T-helper 22 cell (primary cell): Measurements from ENCODE around the gene BHLHE40.
A peak's percentile ranks its signal among the peaks of the same experiment; 100 is the strongest.
"Not testable (repeated sequence)": the region's sequence is repeated elsewhere in the genome, so short reads cannot be mapped to it uniquely, and the experiment has no call there.

ENCODE experiments used
- DNase-seq: peaks from one replicate; pipeline ENCODE4 v3.0.0-alpha.2; 2020; ENCODE audit warnings: low read depth

BHLHE40 gene

DNA sequence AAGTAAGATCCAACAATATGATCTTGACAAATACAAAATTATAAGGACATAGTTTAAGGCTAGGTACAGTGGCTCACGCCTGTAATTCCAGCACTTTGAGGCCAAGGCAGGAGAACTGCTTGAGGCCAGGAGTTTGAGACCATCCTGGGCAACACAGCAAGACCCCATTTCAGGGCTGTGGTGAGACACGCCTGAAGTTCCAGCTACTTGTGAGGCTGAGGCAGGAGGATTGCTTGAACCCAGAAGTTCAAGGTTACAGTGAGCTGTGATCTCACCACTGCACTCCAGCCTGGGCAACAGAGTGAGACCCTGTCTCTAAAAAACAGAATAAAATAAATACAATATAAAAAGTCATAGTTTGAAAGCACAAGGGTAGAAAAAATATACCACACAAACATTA is 17.4 kb upstream of the BHLHE40 start:
- not testable (repeated sequence) for DNase-seq

DNA sequence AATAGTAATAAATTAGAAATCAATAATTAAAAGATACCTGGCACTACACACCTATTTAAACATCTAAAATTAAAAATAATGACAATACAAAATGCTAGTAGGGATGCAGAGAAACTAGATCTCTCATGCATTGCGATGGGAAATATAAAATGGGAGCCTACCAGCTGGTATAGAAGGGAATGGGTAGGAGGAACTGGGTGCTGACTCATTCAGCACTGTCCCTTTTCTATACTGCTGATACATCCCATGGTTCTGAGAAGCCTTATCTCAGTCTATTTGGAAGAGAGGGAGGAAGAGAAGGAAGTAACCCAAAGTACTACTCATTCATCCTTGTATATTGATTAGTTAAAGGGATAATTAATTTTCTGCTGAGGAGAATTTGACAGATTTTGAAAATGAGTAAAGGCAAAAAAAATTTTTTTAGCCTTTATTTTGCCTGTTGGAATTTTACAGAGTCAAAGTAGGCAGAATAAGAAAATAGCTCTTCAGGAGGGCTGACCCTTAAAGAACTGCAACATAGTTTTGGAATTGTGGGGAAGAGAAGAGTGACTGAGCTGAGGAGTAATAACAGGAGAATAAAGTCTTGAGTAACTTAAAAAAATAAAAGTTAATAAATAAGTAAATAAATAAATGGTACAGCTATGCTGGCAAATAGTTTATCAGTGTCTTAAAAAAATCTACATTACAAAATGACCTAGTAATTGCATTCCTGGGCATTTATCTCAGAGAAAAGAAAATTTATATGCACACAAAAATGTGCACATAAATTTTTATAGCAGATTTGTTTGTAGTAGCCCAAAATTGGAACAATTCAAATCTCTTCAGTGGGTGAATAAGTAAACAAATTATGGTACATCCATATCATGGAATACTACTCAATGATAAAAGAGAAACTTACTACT is 15.3 kb upstream of the BHLHE40 start:
- no peak for DNase-seq

DNA sequence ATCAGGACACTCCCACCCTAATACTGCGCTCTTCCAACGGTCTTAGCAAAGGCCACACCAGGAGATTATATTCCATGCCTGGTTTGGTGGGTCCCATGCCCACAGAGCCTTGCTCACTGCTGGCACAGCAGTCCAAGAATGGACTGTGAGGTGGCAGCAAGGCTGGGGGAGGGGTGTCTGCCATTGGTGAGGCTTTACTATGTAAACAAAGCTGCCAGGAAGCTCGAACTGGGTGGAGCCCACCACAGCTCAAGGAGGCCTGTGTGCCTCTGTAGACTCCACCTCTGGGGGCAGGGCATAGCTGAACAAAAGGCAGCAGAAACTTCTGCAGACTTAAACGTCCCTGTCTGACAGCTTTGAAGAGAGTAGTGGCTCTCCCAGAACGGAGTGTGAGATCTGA is 13.2 kb upstream of the BHLHE40 start:
- DNase-seq: not testable (repeated sequence)

DNA sequence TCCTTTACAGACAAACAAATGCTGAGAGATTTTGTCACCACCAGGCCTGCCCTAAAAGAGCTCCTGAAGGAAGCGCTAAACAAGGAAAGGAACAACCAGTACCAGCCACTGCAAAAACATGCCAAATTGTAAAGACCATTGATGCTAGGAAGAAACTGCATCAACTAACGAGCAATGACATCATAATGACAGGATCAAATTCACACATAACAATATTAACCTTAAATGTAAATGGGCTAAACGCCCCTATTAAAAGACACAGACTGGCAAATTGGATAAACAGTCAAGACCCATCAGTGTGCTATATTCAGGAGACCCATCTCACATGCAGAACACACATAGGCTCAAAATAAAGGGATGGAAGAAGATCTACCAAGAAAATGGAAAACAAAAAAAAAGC is 11.6 kb upstream of the BHLHE40 start:
- not testable (repeated sequence) for DNase-seq

DNA sequence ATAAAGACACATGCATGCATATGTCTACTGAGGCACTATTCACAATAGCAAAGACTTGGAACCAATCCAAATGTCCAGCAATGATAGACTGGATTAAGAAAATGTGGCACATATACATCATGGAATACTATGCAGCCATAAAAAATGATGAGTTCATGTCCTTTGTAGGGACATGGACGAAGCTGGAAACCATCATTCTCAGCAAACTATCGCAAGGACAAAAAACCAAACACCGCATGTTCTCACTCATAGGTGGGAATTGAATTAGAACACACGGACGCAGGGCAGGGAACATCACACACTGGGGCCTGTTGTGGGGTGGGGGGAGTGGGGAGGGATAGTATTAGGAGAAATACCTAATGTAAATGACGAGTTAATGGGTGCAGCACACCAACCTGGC is 7.8 kb upstream of the BHLHE40 start:
- not testable (repeated sequence) for DNase-seq

DNA sequence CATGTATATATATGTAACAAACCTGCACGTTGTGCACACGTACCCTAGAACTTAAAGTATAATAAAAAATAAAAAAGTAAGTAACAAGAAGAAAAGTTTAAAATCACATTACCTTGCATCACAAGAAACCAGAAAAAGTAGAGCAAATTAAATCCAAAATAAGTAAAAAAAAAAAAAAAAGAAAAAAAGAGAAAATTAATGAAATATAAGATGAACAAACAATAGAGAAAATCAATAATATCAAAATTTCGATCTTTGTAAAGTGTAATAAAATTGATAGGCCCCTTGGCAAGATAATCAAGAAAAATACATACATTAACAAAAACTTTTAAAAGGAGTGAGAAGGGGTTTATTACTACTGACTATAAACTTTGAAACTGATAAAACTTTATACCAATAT is 7.4 kb upstream of the BHLHE40 start:
- DNase-seq: no peak

DNA sequence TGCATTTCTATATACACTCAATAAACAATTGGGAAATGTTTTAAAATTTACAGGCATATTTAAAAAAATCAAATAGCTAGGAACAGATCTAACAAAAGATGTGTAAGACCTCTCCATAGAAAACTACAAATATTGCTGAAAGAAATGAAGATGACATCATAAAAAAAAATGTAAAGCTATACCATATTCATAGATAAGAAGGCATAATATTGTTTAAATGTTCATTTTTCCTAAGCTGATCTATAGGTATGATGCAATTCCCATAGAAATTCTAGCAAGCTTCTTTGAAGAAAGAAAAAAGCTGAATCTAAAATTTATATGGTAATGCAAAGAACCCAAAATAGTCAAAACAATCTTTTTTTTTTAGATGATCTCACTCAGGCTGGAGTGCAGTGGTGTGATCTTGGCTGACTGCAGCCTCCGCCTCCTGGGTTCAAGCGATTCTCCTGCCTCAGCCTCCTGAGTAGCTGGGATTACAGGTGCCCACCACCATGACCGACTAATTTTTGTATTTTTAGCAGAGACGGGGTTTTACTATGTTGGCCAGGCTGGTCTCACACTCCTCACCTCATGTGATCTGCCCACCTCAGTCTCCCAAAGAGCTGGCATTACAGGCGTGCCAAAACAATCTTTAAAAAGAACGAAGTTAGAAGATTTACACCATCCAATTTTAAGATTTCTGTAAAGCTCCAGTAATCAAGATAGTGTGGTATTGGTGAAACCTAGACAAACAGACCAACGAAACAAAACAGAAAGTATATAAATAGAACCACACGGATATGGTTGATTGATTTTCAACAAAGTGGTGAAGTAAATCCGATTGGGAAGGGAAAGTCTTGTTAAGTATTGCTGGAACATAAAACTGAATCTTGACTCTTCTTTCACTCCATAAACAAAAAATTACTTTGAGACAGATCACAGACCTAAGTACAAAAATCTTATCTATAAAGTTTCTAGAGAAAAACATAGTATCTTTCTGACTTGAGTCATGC is 6.3 kb upstream of the BHLHE40 start:
- DNase-seq: no peak

DNA sequence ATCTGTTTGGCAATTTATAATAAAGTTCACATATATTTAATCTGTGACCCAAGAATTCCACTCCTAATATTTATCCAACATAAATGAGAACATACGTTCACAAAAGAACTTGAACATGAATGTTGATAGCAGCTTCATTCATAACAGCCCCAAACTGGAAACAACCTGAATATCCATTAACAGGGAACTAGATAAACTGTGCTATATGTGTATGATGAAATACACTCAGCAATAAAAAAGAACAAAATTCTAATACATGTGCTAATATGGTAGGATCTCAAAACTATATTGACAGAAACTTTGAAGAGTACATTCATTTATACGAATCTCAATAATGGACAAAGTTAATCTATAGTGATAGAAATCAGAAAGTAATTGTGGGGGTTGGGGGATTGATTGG is 5.1 kb upstream of the BHLHE40 start:
- DNase-seq: no peak

DNA sequence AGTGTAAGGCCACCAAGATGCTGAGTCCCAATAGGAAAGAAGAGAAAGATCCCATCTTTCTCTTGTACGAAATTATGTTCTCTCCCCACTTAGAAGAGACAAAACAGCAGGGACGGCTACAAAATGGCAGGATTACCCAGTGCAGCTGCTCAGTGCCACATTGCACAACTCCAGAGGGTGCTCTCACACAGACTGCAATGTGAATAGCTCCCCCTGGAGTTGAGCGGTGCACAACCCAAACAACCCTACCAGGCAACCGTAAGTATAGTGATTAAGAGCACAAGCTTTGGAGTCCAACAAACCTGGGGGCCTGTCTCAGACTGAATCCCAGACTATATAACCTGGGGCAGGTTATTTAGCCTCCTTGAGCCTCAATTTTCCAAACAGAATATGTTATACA is 3.1 kb upstream of the BHLHE40 start:
- DNase-seq: no peak

DNA sequence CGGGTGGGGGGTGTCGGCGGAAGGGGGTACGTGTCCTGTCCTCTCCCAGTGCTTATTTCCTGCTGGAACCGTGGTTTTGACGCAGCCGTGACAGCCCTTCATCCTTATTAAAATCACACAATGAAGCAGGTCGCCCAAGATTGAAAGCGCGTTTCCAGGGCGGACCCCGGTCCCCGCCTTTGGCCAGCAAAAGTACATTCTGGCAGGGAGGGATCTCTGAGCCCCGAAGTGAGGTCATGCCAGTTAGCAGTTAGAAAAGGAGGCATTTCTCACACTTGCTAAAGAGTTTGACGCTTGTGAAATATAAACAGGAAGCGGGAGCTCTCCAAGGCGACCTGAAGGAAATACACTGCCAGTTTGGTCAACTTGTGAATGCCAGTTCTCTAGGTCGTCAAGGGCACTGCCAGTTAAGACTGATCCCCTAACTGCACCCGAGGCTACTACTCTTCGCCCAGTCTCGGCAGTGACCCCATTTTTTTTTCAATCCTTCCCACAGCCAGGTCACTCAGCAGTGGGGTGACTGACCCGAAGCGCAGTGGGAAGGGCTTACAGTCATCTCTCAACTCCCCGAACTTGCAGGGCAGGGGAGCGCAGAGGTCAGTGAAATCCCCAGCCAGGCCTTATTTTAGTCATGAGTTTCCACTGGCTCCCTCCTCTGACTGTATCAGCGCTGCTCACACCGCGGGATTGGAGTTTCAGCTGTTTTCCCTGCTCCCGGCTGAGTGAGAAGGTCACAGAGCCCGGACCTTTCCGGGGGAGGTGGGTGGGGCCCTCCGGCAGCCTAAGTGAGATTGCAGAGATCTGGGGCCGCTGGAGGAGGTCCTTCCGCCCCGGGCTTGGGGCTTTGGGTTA is 2.0 kb upstream of the BHLHE40 start:
- DNase-seq: peak; percentile 14

DNA sequence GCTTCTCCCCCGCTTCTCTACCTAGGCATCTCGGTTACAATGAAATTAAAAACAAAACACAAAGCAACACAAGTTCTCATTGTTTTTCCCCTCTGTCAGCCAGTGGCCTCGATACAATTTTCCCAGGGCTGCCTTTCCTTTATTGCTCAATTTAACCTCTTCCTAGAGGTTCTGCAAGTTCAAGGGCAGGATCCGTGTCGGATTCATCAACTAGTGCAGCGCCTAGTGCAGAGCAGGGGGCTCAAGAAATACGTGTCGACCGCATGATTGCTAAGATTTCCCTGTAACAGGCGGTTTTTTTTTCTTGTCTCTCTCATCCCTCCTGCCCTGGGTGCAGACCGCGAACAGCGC is 1.4 kb upstream of the BHLHE40 start:
- no peak for DNase-seq

DNA sequence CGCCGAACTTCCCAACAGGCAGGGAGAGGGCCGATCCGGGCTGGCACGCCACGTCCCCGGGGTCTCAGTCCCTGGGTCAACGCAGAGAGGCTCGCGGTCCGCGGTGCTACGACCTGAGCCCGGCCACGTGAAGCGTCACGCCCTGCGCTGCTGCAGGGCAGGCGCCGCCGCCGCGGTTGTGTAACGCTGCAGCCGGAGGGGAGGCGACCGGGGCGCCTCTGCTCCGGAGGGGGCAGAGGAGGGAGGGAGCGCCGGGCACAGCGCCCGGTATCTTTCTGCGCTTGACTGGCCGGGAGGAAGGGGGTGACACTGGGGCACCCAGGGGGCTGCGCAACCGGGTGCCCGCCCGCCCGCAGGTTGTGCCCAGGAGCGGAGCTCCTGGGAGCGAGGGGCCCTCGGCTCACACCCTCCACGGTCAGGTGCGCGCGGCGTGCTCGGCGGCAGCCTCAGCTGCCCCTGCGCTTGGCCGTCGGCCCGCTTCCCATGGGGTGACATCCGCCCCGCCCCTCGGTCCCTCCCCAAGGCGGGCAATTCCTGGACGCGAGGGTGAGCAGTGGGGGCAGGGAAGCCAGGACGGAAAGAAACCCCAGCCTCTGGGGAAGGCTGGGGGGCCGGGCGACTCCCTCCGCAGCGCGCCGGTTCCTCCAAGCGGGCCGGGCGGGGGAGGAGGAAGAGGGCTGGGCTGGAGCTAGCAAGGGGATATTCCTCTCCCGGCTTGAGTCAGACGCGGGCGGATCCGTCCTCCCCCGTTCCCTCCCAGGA is 852 bp upstream of the BHLHE40 start:
- peak; percentile 86 for DNase-seq

DNA sequence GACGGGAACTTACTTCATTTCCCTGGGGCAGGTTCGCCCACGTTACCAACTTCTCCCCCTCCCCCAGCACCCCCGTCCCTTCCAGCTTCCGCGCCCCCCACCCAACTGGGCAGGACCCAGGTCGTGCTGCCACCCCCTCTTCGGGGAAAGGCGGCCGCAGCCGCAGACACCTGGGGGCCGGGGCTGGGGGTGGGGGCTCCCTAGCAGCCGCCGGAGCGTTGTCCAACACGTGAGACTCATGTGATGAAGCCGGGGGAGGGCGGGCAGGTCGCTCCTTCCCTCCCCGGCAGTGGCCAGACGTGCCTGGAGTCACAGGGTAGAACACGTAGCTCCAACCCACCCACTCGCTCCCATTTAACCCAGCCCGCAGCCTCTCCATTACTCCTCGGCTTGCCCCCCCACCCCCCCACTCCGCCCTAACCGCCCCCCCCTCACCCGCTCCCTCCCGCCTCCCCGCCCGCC is 240 bp upstream of the BHLHE40 start:
- DNase-seq: peak; percentile 93

DNA sequence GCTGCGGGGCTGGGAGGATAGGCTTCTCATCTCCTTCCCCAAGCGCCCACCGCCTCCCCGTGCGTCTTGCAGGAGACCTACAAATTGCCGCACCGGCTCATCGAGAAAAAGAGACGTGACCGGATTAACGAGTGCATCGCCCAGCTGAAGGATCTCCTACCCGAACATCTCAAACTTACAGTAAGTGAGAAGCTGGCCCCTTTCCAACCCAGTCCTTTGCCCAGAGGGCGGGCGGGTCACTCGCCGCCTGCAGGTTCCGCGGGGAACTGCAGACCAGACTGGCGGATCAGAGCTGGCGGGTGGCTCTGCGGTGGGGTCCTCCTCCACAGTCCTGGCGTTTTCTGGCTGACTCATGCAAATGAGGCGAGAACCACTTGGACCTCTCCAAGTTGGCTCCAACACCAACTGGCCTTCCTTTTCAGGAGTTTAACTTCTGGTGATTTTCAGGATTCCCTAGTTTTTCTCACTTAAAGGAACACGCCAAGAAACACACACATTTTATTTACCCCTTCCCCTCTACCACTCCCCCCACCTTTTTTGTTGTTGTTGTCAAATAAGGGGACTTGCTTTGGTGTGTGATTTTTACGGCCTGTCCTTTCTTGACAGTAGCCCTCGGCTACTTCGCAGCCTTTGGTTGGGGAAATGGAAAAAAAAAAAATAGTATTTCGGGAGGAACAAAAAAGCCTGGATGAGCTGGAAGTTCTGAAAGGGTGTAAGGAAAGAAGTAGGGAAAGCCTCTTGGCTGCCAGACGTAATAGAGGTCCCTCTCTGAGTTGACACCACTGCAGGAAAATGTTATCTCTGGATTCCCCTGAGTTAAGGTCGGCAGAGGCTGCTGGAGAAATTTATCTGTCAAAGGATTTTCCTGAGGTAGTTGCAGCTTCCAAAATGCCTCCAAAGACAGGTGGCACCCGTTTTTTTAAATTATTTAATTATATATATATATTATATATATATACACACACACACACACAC is 1.3 kb downstream of the BHLHE40 start:
- DNase-seq: peak; percentile 76

DNA sequence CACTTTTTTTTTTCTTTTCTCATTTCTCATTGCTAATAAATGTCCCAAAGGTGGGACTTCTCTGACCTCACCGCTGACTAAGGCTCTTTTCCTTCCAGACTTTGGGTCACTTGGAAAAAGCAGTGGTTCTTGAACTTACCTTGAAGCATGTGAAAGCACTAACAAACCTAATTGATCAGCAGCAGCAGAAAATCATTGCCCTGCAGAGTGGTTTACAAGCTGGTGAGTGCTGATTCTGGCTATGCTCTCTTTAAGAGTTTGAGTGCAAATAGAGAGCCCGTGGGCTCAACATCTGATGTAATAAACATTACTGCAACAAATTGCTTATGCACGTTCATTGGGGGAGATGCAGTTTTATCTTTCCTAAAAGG is 2.0 kb downstream of the BHLHE40 start:
- DNase-seq: no peak

DNA sequence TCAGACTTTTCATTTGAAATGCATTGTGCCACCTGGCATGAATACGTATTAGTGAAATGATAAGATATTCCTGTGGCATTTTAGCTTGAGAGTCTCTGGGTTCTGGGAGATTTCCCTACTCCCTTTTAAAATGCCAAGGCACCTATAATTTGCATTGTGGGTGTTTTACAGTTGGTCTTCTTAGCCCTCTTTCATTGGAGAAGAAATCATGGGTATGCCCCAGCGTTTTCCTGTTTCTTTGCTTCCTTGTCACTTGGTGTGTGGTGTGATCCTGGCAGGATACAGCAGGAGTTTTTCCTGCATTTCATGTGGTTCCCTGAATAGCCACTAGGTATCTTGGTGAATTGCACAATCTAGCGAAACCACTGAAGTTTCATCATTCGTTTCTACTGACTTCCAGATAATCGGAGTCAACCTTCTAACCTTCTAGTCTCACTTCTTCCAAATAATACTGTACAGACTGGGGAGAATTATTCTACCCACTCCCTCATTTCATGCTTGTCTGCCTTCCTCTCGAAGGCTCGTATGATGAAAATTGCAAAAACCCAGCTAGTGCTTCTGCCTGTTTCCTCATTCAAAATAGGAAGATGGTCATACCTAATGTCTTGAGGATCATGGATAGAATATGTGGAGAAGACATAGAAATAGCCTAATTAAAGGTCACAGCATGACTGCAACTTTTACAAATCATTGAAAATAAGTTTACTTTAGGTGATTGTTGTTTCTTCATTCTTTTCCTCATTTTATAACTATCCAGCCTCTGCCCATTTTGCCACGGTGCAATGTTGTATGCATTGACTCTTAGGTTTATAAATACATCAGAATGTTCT is 2.6 kb downstream of the BHLHE40 start:
- DNase-seq: no peak

DNA sequence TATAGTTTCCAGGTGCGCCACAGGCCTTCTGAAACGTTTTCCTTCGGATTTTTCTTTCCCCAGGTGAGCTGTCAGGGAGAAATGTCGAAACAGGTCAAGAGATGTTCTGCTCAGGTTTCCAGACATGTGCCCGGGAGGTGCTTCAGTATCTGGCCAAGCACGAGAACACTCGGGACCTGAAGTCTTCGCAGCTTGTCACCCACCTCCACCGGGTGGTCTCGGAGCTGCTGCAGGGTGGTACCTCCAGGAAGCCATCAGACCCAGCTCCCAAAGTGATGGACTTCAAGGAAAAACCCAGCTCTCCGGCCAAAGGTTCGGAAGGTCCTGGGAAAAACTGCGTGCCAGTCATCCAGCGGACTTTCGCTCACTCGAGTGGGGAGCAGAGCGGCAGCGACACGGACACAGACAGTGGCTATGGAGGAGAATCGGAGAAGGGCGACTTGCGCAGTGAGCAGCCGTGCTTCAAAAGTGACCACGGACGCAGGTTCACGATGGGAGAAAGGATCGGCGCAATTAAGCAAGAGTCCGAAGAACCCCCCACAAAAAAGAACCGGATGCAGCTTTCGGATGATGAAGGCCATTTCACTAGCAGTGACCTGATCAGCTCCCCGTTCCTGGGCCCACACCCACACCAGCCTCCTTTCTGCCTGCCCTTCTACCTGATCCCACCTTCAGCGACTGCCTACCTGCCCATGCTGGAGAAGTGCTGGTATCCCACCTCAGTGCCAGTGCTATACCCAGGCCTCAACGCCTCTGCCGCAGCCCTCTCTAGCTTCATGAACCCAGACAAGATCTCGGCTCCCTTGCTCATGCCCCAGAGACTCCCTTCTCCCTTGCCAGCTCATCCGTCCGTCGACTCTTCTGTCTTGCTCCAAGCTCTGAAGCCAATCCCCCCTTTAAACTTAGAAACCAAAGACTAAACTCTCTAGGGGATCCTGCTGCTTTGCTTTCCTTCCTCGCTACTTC is 3.8 kb downstream of the BHLHE40 start:
- no peak for DNase-seq
